GM10266 (cell line): ENCODE data around the gene SLFN12L.

Source experiments
- DNase-seq: peaks from one replicate; pipeline ENCODE4 v3.0.0; 2012; ENCODE audit errors: extremely low spot score
- CTCF ChIP-seq: IDR thresholded peaks from 2 replicates; pipeline ENCODE4 v1.5.1; 2012; ENCODE audit warnings: mild to moderate bottlenecking, low read depth; ENCODE audit not compliant: control insufficient read depth, insufficient read depth; ENCODE audit errors: missing control alignments

Gene SLFN12L

GRCh38 chr17:35428229-35428628 is 109.2 kb downstream of the SLFN12L start:
- no peak for TF ChIP-seq CTCF

GRCh38 chr17:35423761-35424160 is 113.7 kb downstream of the SLFN12L start:
- TF ChIP-seq CTCF: no peak
- no peak for DNase-seq

More at GRCh38 chr17:35428229-35428628, 109.2 kb downstream of the SLFN12L start:
- no peak for DNase-seq
